HCT116 (cell line): ENCODE measurements around the gene MCC. TPM values are rescaled to one million over a fixed set of nuclear protein-coding genes. Genes with fewer than 3 reads are reported as not detected.

Source experiments
- ATAC-seq: fragments of 200-7000 bp; cut with Tn5 transposase; 2 replicates; pipeline ENCODE4 v1.9.1; 2020; ENCODE audit warnings: mild to moderate bottlenecking, moderate library complexity
- BruUV-seq: library from RNA; stranded (reverse); fragments of 400-500 nt; replicated peaks from 2 replicates; lab custom pipeline; 2021; lab: Mats Ljungman, UMichigan
- CTCF ChIA-PET: fragments of 300-600 bp; sonication (Branson Sonifier 250); formaldehyde crosslinking; loops from one replicate; lab custom pipeline; 2021; ENCODE audit warnings: antibody characterized with exemption; lab: Charles Lee
- POLR2A ChIA-PET: fragments of 300-600, 350-600 bp; sonication (Branson Sonifier 250); formaldehyde crosslinking; loops from one replicate; lab custom pipeline; 2021; ENCODE audit warnings: antibody characterized with exemption; lab: Charles Lee
- RAD21 ChIA-PET, 2 experiments: fragments of 300-600 bp; sonication (Branson Sonifier 250); formaldehyde crosslinking; loops; one replicate each; lab custom pipeline; 2023; ENCODE audit warnings: low total read pairs in 2 of 2; ENCODE audit not compliant: uncharacterized antibody in 2 of 2, unreplicated experiment in 2 of 2, low non-redundant PET in 1 of 2; lab: Charles Lee
- DNase-seq: peaks from one replicate; pipeline ENCODE4 v3.0.0-alpha.2; 2010; ENCODE audit warnings: low read depth, low spot score
- H2AFZ ChIP-seq: fragments of 200-600 bp; shearing (Covaris generic), sonication (generic); 2 replicates; pipeline ENCODE4 v1.6.1; 2017; ENCODE audit warnings: low read depth, mixed run types, mixed read lengths, antibody characterized with exemption, low read length; ENCODE audit not compliant: poor library complexity, severe bottlenecking
- H3K27ac ChIP-seq: 2 replicates; pipeline ENCODE4 v1.5.1; 2012; ENCODE audit warnings: low read depth, low read length
- H3K27me3 ChIP-seq: fragments of 200-600 bp; sonication (generic); 2 replicates; pipeline ENCODE4 v1.6.1; 2016; ENCODE audit warnings: mixed run types, low read length, mixed read lengths; ENCODE audit not compliant: insufficient read depth
- H3K36me3 ChIP-seq, 2 experiments: fragments of 200-500 bp in 1 of 2; fragments of 200-600 bp in 1 of 2; sonication (Bioruptor generic) in 1 of 2; sonication (generic) in 1 of 2; 2 replicates each; pipeline versions ENCODE4 v1.5.1 to v1.6.1; 2014 to 2016; ENCODE audit warnings: low read length in 2 of 2, inconsistent platforms in 1 of 2, mixed read lengths in 1 of 2, mixed run types in 1 of 2; ENCODE audit not compliant: insufficient read depth in 2 of 2, control insufficient read depth in 1 of 2
- H3K4me1 ChIP-seq, 2 experiments: fragments of 200-600 bp in 1 of 2; sonication (generic) in 1 of 2; 2 replicates each; pipeline versions ENCODE4 v1.5.1 to v1.6.1; 2012 to 2017; ENCODE audit warnings: low read length in 2 of 2, inconsistent platforms in 1 of 2, mild to moderate bottlenecking in 1 of 2, mixed read lengths in 1 of 2, mixed run types in 1 of 2, moderate library complexity in 1 of 2; ENCODE audit not compliant: insufficient read depth in 2 of 2, control insufficient read depth in 1 of 2
- H3K4me2 ChIP-seq: fragments of 200-600 bp; sonication (generic); 2 replicates; pipeline ENCODE4 v1.6.1; 2017; ENCODE audit warnings: mixed run types, low read length, mixed read lengths
- H3K4me3 ChIP-seq, 2 experiments: fragments of 200-600 bp in 1 of 2; sonication (generic) in 1 of 2; replicated peaks in 1 of 2; 2 replicates each; pipeline ENCODE4 v1.5.1; 2011 to 2016; ENCODE audit warnings: low read length in 2 of 2, control low read depth in 1 of 2, low read depth in 1 of 2, mild to moderate bottlenecking in 1 of 2, mixed read lengths in 1 of 2, mixed run types in 1 of 2
- H3K79me2 ChIP-seq: fragments of 200-600 bp; sonication (generic); 2 replicates; pipeline ENCODE4 v1.6.1; 2017; ENCODE audit warnings: mild to moderate bottlenecking, mixed run types, low read length, moderate library complexity, mixed read lengths; ENCODE audit not compliant: insufficient read depth
- H3K9ac ChIP-seq: fragments of 200-600 bp; sonication (generic); 2 replicates; pipeline ENCODE4 v1.6.1; 2016; ENCODE audit warnings: low read length, mixed read lengths
- H3K9me2 ChIP-seq: fragments of 200-600 bp; sonication (generic), shearing (Covaris generic); 2 replicates; pipeline ENCODE4 v1.6.1; 2017; ENCODE audit warnings: mixed run types, mild to moderate bottlenecking, moderate library complexity; ENCODE audit not compliant: insufficient read depth
- H3K9me3 ChIP-seq, 2 experiments: fragments of 200-500 bp in 1 of 2; fragments of 200-600 bp in 1 of 2; sonication (Bioruptor generic) in 1 of 2; sonication (generic) in 1 of 2; 2 replicates each; pipeline ENCODE4 v1.6.1; 2014 to 2017; ENCODE audit warnings: low read length in 2 of 2, mixed read lengths in 2 of 2, inconsistent platforms in 1 of 2, low read depth in 1 of 2, mild to moderate bottlenecking in 1 of 2, mixed run types in 1 of 2, moderate library complexity in 1 of 2; ENCODE audit not compliant: control insufficient read depth in 1 of 2, insufficient read depth in 1 of 2
- H4K20me1 ChIP-seq: fragments of 200-600 bp; sonication (generic), shearing (Covaris generic); 2 replicates; pipeline ENCODE4 v1.6.1; 2017; ENCODE audit warnings: mixed run types, mild to moderate bottlenecking, moderate library complexity; ENCODE audit not compliant: insufficient read depth
- CBX3 ChIP-seq: IDR thresholded peaks from 2 replicates; pipeline ENCODE4 v1.6.1; 2012; ENCODE audit warnings: low read depth
- CEBPB ChIP-seq: IDR thresholded peaks from 2 replicates; pipeline ENCODE4 v1.6.1; 2012; ENCODE audit warnings: low read depth
- EGR1 ChIP-seq: IDR thresholded peaks from 2 replicates; pipeline ENCODE4 v1.6.1; 2012; ENCODE audit warnings: low read depth
- ELF1 ChIP-seq: IDR thresholded peaks from 2 replicates; pipeline ENCODE4 v1.6.1; 2012; ENCODE audit warnings: low read depth, borderline replicate concordance
- EZH2 ChIP-seq: fragments of 200-600 bp; sonication (generic); IDR thresholded peaks from 2 replicates; pipeline ENCODE4 v1.6.1; 2017; ENCODE audit warnings: antibody characterized with exemption, mixed run types
- EZH2phosphoT487 ChIP-seq: fragments of 200-600 bp; IDR thresholded peaks from 2 replicates; pipeline ENCODE4 v1.6.1; 2018; ENCODE audit warnings: antibody characterized with exemption, borderline replicate concordance
- FOSL1 ChIP-seq: IDR thresholded peaks from 2 replicates; pipeline ENCODE4 v1.6.1; 2012; ENCODE audit warnings: low read depth
- JUND ChIP-seq: IDR thresholded peaks from 2 replicates; pipeline ENCODE4 v1.6.1; 2012
- POLR2A ChIP-seq: IDR thresholded peaks from 2 replicates; pipeline ENCODE4 v1.7.0; 2011; ENCODE audit warnings: borderline replicate concordance; ENCODE audit not compliant: insufficient read depth, insufficient read length; ENCODE audit errors: extremely low read depth
- POLR2AphosphoS5 ChIP-seq: IDR thresholded peaks from 2 replicates; pipeline ENCODE4 v1.6.1; 2011; ENCODE audit warnings: mild to moderate bottlenecking, low read depth, low read length, moderate library complexity
- RAD21 ChIP-seq: IDR thresholded peaks from 2 replicates; pipeline ENCODE4 v1.6.1; 2012; ENCODE audit warnings: low read depth, mild to moderate bottlenecking
- SIN3A ChIP-seq: IDR thresholded peaks from 2 replicates; pipeline ENCODE4 v1.6.1; 2012; ENCODE audit warnings: low read depth
- SRF ChIP-seq: IDR thresholded peaks from 2 replicates; pipeline ENCODE4 v1.6.1; 2012; ENCODE audit warnings: low read depth
- TCF7L2 ChIP-seq: IDR thresholded peaks from 2 replicates; pipeline ENCODE4 v1.7.0; 2011; ENCODE audit warnings: borderline replicate concordance, inconsistent platforms; ENCODE audit not compliant: insufficient read depth, insufficient read length; ENCODE audit errors: extremely low read depth
- YY1 ChIP-seq: IDR thresholded peaks from 2 replicates; pipeline ENCODE4 v1.6.1; 2011; ENCODE audit warnings: low read length, low read depth, moderate library complexity, mild to moderate bottlenecking; ENCODE audit not compliant: insufficient replicate concordance; ENCODE audit errors: extremely low read depth
- ZBTB33 ChIP-seq: IDR thresholded peaks from 2 replicates; pipeline ENCODE4 v1.6.1; 2011; ENCODE audit warnings: mild to moderate bottlenecking, low read length, moderate library complexity; ENCODE audit not compliant: insufficient replicate concordance; ENCODE audit errors: extremely low read depth
- ZFX ChIP-seq: fragments of 450-650 bp; IDR thresholded peaks from 2 replicates; pipeline ENCODE4 v1.6.1; 2017
- ZNF274 ChIP-seq: fragments of 200-500 bp; sonication (Bioruptor generic); IDR thresholded peaks from 2 replicates; pipeline ENCODE4 v1.6.1; 2014; ENCODE audit warnings: mild to moderate bottlenecking, low read depth, low read length, inconsistent platforms
- intact Hi-C: fragments of 100-400 bp; cut with micrococcal nuclease; formaldehyde crosslinking; loops from 2 replicates; pipeline ENCODE4 v1.10.0; 2022
- total RNA-seq: library from RNA; stranded (reverse); gene quantifications from one replicate; pipeline ENCODE4 v1.2.1, GENCODE V29; 2021; ENCODE audit not compliant: unreplicated experiment
- TF ChIP-seq, protein P1 (sequence below): IDR thresholded peaks from 2 replicates; pipeline ENCODE4 v1.6.1; 2012
- TF ChIP-seq, protein P2 (sequence below): IDR thresholded peaks from 2 replicates; pipeline ENCODE4 v1.6.1; 2012

MCC gene
- total RNA-seq, 1 experiment from 2014 or later, result 20.1 TPM

- CTCF ChIA-PET, result no interaction called here
These were observed 295.7 kb downstream of the MCC start for GRCh38 chr5:113192541-113192940.

More at GRCh38 chr5:113192541-113192940, 295.7 kb downstream of the MCC start:
- peaks cover 37% of the 10 kb centered on the region for H3K79me2 ChIP-seq
- no peaks in the 10 kb centered on the region for H3K27me3 ChIP-seq
- TF ChIP-seq POLR2AphosphoS5 (no peak), ZBTB33 (no peak), YY1 (no peak), POLR2A (no peak), TCF7L2 (no peak), JUND (no peak), FOSL1 (no peak), RAD21 (no peak), ZFX (no peak), CEBPB (no peak), EZH2 (no peak), EZH2phosphoT487 (no peak), ZNF274 (no peak), CBX3 (no peak), ELF1 (no peak), SRF (no peak), EGR1 (no peak), SIN3A (no peak)
- TF ChIP-seq, protein P1, sequence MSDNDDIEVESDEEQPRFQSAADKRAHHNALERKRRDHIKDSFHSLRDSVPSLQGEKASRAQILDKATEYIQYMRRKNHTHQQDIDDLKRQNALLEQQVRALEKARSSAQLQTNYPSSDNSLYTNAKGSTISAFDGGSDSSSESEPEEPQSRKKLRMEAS, result no peak
- TF ChIP-seq, protein P2, sequence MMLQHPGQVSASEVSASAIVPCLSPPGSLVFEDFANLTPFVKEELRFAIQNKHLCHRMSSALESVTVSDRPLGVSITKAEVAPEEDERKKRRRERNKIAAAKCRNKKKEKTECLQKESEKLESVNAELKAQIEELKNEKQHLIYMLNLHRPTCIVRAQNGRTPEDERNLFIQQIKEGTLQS, result no peak
- no peak overlapping the region for H3K27ac ChIP-seq
- H3K4me1 ChIP-seq, result peaks cover 0 to 19% of the 10 kb centered on the region in 2 experiments; a peak in 2 of 4 replicates
- DNase-seq (no peak), ATAC-seq (no peak)
- POLR2A ChIA-PET, result no interaction called here
- no peak overlapping the region for H3K4me3 ChIP-seq
- no TSS peak for BruUV-seq
- H3K4me2 ChIP-seq, result no peak overlapping the region
- RAD21 ChIA-PET, result no interaction called here
- no peaks in the 10 kb centered on the region for H3K9me3 ChIP-seq
- no peaks in the 10 kb centered on the region for H3K36me3 ChIP-seq
- H3K9me2 ChIP-seq, result no peaks in the 10 kb centered on the region
- H4K20me1 ChIP-seq, result no peaks in the 10 kb centered on the region
- H2AFZ ChIP-seq, result no peak overlapping the region
- no peak overlapping the region for H3K9ac ChIP-seq
- intact Hi-C loops, result no loop called here
